CD4-positive, alpha-beta T cell treated with Interleukin-17A for 4 hours (primary cell): ENCODE measurements around the gene RPS6KA2.

Experiments used
- DNase-seq: peaks from one replicate; pipeline ENCODE4 v3.0.0-alpha.2; 2020; ENCODE audit warnings: mixed read lengths

RPS6KA2 gene

DNA sequence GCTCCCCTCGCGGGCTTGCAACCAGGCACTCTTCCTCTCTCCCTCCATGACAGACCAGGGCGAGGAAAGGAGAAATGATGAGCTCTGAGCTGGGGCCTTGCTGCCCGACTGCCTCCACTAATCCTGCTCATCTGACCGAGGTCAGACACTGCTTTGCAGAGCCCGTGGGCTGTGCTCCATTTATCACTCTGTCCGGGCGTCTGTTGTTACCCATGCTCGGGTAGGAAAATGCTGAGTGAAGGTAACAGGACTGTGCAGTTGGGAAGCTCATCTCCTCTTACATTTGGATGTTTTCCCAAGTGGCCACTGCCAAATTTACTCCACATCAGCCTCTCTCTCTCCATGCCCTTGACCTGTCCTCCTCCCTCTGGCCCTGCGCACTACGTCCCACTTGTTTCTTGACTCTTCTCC, 14.6 kb downstream of the RPS6KA2 start:
- DNase-seq = no peak

DNA sequence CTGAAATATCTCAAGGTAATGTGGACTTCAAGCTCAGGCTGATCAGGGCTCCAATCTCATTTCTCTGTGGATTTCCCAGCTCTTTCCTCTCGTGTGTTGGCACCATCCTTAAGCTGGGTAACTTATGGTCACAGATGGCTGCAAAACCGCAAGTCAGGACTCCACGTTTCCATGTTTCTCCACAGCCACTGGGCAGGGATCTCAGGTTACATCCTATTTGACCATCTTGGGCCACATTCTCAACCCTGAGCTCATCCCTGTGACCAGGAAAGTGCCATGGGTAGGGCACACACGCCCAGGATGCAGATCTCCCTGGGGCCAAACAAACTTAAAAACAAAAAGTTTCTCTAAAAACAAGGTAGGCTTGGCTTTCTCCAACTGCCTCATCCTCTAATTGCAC, 15.4 kb downstream of the RPS6KA2 start:
- DNase-seq = no peak

DNA sequence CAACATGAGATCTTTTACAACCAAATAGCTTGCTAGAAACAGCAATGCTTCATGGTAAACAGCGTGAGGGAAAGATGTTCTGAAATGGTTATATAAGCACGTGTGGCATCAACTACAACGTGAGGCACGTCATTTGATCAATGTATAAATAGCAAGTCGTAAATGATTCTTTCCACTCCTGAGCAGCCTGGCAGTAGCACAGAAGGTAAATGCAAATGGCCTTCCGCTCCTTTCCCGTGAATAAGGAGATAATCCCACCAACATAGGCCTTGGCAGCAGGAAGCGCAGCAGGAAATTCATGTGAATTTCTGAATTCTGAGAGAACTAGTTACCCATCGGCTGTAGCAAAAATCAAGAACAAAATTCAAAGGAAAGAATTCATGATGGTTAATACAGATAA, 17.0 kb downstream of the RPS6KA2 start:
- DNase-seq = no peak

DNA sequence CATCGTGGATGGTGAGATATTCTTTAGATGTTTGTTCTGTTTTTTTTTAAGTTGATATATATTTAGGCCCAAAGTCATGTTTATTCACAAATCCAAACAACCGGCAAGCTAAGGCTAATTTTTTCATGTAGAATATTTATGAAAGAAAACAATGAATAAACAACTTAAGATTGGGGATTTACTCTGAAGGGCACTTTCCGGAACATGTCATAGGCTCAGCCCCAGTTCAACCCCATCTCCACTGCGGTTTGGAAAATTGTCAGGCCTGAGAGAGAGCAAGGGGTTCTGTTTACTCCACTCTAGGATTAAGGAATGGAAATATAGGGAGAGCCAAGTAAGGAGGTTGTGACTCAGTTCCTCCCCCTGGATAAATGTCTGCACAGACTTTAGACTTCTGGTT, 18.3 kb downstream of the RPS6KA2 start:
- no peak for DNase-seq

DNA sequence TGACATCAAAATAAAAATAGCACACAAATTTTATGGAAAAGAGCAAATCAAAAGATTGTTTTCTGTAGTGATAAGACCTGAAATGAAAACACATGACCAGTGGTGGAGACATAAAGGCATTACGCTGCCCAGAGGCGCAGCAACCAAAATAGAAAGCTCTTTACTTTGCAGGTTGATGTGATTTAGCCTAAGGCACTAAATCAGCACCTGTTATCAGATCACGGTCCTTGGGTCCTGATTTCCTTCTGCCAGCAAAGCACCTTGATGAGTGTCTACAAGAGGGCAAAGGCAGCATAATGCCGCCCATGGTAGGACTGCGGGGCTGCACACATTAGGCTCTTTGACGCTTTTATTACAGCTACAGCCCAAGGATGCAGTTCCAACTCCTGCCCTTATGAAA, 21.3 kb downstream of the RPS6KA2 start:
- no peak for DNase-seq

DNA sequence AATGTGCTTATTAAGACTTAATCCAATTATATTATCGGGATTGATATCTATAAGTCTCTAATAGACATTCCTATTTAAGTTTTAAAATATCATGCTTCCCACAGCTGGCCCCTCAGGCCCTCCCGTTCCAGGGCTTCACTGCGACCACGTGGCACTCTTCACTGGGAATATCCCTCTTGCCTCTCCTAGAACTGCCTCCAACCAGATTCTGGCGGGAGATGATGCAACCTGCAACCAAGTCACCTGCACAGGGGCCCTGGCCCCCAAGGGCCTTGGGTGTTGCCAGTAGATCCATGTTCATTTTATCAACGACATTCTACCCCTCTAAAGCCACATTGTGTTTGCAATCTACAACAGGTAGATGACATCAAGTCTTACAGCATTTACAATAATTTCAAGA, 22.1 kb downstream of the RPS6KA2 start:
- DNase-seq = no peak

DNA sequence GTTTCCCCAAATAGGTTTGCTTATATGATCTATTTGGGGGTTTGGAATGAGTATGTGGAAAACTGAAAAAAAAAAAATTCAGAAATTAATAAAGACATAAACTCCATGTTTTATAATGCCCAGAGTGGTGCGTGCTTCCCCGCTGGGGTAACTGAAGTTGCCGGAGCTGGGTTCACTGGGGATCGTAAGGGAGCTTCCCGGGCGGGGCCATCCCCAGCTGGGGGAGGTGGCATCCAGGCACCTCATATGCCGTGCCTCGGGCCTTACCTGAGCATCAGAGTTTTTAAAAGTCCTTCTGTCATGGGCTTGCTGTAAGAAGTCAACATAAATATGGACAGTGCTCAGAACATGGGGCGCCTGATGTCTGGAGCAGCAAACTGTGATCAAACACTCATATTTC, 22.7 kb downstream of the RPS6KA2 start:
- no peak for DNase-seq

DNA sequence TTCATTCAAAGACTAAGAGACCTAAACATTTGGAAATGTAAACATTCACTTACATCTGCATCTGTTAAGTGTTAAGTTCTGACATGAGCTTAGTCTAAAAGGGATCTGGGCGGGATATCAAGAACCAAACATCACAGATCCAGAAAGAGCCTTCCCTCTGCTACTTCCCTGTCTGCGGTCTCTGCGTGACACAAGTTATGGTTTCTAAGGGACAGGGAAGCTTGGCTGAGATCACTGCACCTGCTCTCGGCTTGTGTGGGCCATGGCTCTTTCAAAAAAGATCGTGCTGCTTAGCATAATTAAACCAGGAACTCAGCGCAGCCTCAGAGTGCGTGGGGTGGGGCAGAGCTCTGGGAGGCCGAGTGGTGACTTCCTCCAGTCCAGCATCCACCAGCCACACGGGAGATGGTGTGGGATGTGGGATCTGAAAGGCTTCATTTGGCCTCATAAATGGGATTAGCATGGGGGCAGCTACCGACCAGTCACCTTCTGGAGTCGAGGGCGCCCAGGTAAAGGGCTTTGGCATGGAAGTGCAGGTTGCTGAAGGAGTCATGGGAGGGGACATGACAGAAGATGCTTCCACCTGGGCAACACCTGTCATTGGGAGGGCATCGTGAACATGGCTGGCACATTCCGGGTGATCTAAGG, 23.9 kb downstream of the RPS6KA2 start:
- DNase-seq = no peak

DNA sequence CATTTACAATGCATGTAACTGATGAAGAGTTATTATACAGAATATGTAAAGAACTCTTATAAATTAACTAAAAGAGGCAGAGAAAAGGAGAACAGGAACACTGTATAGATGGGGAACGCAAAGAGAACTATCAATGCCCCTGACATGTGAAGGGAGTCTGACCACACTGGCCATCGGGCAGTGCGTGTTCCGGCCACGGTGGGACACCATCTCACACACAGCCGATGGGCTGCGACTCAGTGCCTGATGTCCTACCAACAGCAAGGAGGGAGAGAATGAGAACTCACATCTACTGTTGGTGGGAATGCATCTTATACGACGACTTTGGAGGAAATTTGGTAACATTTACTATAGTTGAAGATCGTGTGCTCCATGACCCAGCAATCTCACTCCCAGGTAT, 25.1 kb downstream of the RPS6KA2 start:
- DNase-seq = no peak

DNA sequence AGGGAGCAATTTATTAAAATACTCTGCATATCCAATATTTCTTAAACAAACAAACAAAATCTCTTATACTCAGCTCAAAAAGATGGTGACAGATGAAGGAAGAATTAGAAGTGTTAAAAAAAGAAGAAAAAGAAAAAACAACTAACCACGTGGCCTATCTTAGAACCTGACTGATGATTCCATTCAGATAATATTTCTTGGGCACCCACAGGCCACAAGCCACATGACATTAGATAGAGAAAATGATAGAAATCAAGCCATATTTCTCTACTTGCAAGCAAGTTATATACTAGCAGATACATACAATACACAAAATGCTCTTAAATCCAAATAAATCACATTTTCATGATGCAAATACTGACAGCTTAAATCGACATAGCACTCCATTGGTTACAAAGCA, 26.1 kb downstream of the RPS6KA2 start:
- no peak for DNase-seq

DNA sequence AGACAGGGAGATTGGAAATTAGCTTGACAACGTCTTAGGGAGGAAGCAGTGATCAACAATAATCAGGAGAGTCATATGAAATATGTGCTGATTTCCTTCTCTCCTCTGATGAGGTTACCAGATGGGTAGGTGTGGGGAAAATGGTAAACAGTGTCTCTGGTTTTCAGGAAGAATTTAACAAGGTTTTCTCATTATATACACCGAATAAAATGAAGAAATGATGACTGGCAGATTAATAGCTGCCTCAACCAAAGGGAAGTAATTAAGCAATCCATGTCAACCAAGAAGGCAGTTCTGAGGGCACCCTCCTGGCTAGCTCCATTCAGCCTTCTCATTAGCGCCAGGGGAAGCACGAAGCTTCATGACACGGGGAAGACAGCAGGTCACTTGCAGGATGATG, 27.8 kb downstream of the RPS6KA2 start:
- DNase-seq = no peak

DNA sequence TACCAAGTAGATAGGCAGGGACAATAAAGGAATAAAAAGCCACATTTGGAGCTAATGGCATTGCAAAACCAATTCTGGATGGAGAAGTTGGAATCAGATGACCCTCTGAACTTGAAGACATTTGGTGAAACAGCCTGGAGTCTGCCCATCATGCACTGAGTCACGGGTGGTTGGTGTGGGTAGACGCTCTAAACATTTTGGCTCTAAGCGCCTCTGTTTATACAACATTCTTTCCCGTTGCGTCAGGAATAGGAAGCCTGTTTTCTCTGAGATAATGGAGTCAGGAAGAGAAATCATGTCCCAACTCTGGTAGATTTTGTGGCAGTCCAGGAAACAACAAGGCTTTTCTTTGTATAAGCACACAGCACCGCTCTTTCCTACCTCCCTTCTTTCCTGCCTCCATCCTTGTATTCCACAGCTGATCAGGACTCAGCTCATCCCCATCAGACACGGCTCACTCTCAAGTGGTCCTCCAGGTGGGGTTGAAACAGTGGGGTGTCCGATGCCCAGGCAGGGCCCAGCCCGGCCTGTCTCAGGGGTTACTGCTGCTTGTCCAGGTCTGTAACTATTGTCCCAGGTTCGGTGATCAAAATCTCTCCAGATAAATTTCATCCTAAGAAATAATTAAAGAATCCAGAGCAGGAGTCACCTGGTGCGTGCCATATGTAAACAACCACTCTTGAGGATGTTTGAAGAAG, 28.5 kb downstream of the RPS6KA2 start:
- no peak for DNase-seq

DNA sequence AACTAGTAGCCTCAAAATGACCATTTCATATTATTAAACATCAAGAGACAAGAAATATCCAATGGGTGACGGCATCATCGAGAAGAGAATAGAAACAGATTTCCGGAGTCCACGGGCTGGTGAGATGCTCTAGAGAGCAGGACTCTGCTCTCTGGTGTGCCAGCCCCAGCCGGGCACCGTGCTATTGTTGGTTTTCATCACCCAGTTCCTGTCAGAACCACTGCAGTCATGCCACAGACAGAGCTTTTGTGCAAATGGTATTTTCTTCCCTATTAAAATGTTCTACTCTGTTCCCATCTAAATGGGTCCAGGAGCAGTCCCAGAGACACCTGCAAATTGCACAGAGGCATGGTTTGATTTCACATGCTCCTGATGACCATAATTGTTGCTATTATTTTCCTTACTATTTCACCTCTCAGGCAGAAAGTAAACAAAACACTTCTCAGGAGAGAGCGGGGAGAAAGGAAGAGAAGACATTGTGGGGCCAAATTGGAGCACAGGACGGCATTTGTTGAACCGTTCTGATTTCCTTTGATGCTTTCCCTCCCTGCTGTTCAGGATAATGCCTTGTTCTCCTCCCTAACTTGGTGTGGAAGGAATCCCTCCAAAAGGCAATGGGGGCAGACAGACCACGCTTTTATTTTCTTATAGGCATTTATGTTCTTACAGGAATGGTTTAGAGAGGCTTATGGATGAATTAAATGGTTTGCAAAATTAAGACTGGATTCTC, 29.2 kb downstream of the RPS6KA2 start:
- DNase-seq = no peak

DNA sequence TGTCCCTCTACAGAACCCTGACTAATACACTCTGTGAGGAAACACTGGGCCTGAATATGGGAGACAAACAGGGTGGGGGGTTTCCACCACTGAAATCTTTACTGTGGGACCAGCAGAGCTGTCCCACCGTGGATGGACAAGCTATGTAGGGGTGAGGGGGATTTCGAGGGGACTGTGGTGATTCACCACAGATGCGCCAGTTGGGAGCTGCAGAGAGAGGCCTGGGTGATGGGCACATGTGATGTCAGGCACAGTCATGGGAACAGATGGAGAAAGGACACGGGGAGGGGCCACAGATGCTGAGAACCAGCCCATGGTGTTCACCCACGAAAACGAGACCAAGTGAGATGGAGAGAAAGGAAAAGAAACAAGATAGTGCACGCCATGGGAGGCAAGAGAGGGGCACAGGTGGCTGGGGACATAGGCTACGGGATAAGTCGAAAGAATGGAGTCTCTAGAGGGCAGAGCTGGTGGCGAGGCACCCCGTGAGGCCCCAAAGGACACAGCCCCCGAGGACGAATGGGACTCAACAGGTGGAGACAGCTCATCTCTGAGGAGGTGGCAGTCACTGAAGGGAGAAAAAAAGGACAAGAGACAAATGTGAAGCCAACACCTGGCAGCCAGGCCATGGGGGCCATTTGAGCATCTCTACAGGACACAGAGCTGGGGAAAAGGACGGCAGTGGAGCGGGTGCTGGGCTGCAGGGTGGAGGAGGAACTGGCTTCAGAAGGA, 30.1 kb downstream of the RPS6KA2 start:
- no peak for DNase-seq

DNA sequence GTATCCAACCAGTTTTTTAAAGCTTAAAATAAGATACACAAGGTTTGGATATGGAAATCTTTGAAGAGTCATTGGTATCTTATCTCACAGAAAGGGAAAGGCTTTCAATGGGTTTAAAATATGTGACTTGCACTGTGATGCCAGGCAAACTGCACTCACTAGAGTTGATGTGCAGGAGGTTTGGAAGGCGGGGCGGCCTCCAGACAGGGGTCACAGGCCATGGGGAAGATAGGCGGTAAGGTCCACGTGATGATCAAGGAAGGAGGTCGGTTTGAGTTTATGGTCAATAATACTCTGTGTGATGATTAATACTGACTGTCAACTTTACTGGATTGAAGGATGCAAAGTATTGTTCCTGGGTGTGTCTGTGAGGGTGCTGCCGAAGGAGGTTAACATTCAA, 31.1 kb downstream of the RPS6KA2 start:
- DNase-seq = no peak

DNA sequence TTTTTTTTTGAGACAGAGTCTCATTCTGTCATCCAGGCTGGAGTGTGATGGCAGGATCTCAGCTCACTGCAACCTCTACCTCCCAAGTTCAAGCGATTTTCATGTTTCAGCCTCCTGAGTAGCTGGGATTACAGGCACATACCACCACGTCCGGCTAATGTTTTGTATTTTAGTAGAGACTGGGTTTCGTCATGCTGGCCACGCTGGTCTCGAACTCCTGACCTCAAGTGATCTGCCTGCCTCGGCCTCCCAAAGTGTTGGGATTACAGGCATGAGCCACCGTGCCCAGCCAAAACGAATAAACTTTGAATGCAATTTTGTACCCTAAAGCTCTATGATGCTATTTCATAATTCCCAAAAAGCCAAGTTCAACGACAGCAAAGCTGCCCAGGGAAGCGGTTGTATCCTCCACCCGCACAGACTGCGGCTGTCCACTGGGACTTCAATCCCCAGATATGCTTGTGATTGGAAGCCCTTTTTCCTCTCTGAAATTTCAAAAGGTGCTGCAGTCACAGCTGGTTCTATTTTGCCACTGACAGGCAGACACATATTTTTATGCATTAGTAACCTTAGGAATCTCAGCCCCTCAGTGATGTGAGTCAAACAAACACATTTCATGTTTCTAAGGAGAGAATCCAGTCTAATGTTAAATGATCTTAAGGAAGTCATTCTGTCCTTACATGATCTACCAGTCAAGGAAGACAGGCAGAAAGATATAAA, 31.8 kb downstream of the RPS6KA2 start:
- no peak for DNase-seq

DNA sequence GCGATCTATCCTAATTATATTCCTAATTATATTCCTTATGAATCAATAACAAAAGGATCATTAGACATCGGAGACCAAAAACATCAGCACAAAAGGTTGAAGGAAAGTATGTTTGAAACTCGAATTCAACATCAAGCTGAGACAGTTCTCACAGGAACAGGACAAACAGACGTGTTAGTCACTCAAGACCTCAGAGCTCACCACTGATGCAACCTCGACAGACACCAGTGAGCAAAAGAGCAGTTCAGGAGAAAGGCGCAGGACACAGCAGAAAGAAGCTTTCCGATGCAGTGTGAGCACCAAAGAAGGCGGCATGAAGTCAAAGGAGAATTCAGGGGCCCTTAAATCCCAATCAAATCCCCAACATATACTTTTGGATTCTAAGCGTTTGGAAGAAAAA, 34.2 kb downstream of the RPS6KA2 start:
- no peak for DNase-seq

DNA sequence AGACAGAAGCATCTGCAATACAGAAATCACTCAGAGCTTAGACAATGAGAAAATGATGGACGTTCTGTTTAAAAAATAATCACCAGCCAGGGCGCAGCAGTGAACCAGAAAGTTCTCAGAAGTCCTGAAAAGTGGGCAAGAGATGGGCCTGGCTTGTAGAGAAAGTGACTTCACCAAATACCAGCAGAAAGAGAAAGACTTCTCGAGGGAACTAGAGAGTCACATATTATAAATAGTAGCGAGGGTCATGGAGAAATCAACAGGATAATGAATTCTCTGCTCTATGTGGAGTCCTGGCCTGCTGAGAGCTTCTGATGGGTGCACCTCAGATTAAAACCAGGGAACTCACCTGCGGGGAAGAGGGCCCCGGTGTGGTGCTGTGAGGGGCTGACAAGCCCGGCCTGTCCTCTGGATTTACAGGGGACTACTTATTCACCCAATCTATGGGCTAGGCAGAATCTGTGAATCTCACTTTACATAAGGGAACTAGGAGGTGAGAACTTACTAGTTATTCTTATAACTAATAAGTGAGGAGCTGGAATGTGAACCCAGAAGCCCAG, 35.0 kb downstream of the RPS6KA2 start:
- DNase-seq = no peak

DNA sequence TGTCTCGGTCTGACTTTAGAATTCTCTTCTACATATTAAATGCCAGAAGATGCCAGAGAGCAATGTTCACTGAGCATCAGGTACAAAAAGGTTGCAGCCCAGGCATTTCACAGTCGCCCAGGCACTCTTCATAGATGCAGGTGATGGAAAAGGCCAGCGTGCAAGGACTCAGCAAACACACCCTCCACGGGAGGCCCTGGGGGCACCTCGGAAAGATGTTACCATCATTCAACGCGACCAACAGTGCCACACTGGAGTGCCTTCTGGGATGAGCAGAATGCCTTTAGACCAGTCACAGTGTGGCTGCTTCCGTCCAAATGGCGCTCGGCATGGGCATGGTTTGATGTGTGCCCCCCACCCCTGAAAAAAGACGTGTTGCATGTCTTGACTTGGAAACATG, 36.0 kb downstream of the RPS6KA2 start:
- no peak for DNase-seq

DNA sequence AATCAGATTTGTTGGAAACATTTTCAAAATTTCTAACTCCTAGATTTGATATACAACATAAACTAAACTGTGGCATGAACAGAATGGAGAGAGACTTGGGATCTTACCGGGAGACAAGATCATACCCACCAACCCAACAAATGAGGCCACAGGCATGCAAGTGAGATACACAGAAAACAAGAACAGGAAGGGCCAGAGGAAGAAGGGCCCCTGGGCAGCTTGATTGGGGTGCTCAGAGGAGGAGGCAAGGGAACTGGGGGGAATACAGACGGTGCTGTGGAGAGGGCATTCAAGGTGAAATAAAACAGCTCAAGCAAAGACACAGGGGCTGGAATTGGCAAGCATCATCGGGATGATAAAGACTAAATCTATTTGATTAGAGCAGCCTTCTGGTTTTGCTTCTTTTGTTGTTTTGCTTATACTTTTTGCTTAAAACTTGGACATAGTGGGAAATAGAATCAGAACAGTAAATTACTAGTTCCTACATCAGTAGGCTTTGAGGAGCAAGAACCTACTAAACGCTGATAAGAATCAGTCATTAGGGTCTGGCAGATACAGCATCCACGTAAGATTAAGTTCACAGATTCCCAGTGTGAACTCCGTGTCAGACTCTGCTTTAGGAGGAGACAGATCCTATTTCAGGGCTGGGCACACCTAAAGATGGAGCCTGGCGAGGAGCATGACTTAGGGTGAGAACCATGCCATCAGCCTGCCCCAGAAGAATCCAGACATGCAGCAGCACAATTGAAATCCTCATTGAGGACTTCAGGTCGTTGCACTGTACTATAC, 37.1 kb downstream of the RPS6KA2 start:
- DNase-seq = no peak

DNA sequence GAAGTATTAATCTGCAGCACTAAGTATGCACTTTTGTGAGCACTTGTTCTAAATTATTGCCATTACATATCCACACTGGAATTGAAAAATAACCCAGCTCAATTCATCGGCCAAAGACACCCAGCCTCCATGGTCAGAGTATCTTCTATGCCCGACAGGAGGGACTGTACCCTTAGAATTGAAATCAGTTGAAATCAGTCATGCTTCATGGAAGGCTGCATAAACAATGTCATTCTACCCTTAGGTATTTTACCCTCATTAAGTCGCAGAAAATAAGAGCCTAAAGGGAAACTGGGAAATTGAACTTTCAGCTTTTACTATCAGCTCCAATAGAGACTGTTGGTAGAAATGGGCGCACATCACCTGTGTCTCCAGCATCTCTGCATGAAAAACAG, 37.7 kb downstream of the RPS6KA2 start:
- DNase-seq = no peak
